Esophagus muscularis mucosa (tissue), 4 donors: ENCODE results near the gene RAD51B. TPM values are rescaled to one million over a fixed set of nuclear protein-coding genes. Genes with fewer than 3 reads are reported as not detected.

ENCODE experiments used
- DNase-seq: peaks from one replicate; pipeline ENCODE4 v3.0.0-alpha.2; 2017; ENCODE audit errors: extremely low spot score
- H3K27ac ChIP-seq, 4 donors: fragments of 200-600 bp; sonication (generic); replicated peaks in 1 of 4; 1 replicate in 3 of 4; 2 replicates in 1 of 4; pipeline ENCODE4 v1.5.1; 2016 to 2019; ENCODE audit warnings: mild to moderate bottlenecking in 1 of 4
- H3K27me3 ChIP-seq, 4 donors: fragments of 200-600 bp; sonication (generic); one replicate each; pipeline versions ENCODE4 v1.5.1 to v1.6.0; 2016 to 2019
- H3K36me3 ChIP-seq, 4 donors: fragments of 200-600 bp; sonication (generic); one replicate each; pipeline ENCODE4 v1.5.1; 2016 to 2019
- H3K4me1 ChIP-seq, 4 donors: fragments of 200-600 bp; sonication (generic); one replicate each; pipeline ENCODE4 v1.5.1; 2016 to 2019
- H3K4me3 ChIP-seq, 4 donors: fragments of 200-600 bp; sonication (generic); 1 replicate in 2 of 4; 2 replicates in 2 of 4; pipeline ENCODE4 v1.5.1; 2016 to 2019; ENCODE audit warnings: mild to moderate bottlenecking in 4 of 4, moderate library complexity in 1 of 4
- H3K9me3 ChIP-seq, 4 donors: fragments of 200-600 bp; sonication (generic); 1 replicate in 3 of 4; 2 replicates in 1 of 4; pipeline ENCODE4 v1.5.1; 2016 to 2019
- CTCF ChIP-seq, 3 experiments: fragments of 200-600 bp in 2 of 3; fragments of 450-650 bp in 1 of 3; sonication (generic) in 2 of 3; IDR thresholded peaks; one replicate each; pipeline ENCODE4 v1.5.1; 2017 to 2019; ENCODE audit warnings: antibody characterized with exemption in 3 of 3, mild to moderate bottlenecking in 2 of 3, moderate library complexity in 1 of 3
- EP300 ChIP-seq: sonication (generic); formaldehyde crosslinking; IDR thresholded peaks from one replicate; pipeline ENCODE4 v1.6.1; 2017; ENCODE audit warnings: antibody characterized with exemption
- POLR2A ChIP-seq: fragments of 450-650 bp; IDR thresholded peaks from one replicate; pipeline ENCODE4 v1.6.1; 2017; ENCODE audit warnings: antibody characterized with exemption, moderate library complexity, mild to moderate bottlenecking, low read depth
- POLR2AphosphoS5 ChIP-seq, 2 donors: sonication (generic); formaldehyde crosslinking; IDR thresholded peaks; one replicate each; pipeline ENCODE4 v1.6.1; 2017; ENCODE audit warnings: antibody characterized with exemption in 2 of 2
- WGBS: methylation state at CpG from one replicate; pipeline ENCODE4 v1.1.5; 2018; 5-methylcytosine and 5-hydroxymethylcytosine counted together
- intact Hi-C: fragments of 100-400 bp; cut with DNase I; formaldehyde crosslinking; loops from one replicate; pipeline ENCODE4 v1.15.1; 2023
- total RNA-seq, 4 donors: library from RNA; depleted of rRNA; stranded (reverse); fragments of >200 nt; gene quantifications; one replicate each; pipeline versions ENCODE4 v1.1.0 to v1.2.1, GENCODE V29; 2016

Gene RAD51B
- total RNA-seq, 4 donors from 2014 or later: 2.8 to 11.1 (median 5.1) TPM

- Histone ChIP-seq H3K4me1 (peaks cover 0 to 29% (median 14%) of the 10 kb centered on the region in 4 donors), H3K27me3 (no peaks in the 10 kb centered on the region), H3K36me3 (no peaks in the 10 kb centered on the region), H3K9me3 (peaks cover 0 to 9% (median 2%) of the 10 kb centered on the region in 4 donors), H3K4me3 (no peak overlapping the region), H3K27ac (peak overlapping the region in 1 of 4 donors; percentile 15)
- no peak for TF ChIP-seq POLR2AphosphoS5 (IDR thresholded peaks at IDR 0.05)
- no peak for TF ChIP-seq CTCF (IDR thresholded peaks at IDR 0.05)
- no peak for TF ChIP-seq EP300
- no peak for TF ChIP-seq POLR2A
- DNase-seq: no peak
- WGBS: 97% methylated on average over 5 of the region's 5 CpGs
- intact Hi-C loops: no loop called here
Measured at GRCh38 chr14:68075382-68076029, 255.9 kb downstream of the RAD51B start.

- intact Hi-C loops: no loop called here
- DNase-seq: no peak
- no peaks in the 10 kb centered on the region for H3K27me3 ChIP-seq
- 94% methylated on average over 1 of the region's 1 CpG for WGBS
- no peaks in the 10 kb centered on the region for H3K36me3 ChIP-seq
- no peak overlapping the region for H3K27ac ChIP-seq
- no peak overlapping the region for H3K4me3 ChIP-seq
- TF ChIP-seq EP300 (no peak), POLR2A (no peak), CTCF (IDR thresholded peaks at IDR 0.05) (no peak), POLR2AphosphoS5 (IDR thresholded peaks at IDR 0.05) (no peak)
- peaks cover 0 to 6% (median 2%) of the 10 kb centered on the region in 4 donors for H3K9me3 ChIP-seq
- peaks cover 0 to 29% (median 14%) of the 10 kb centered on the region in 4 donors for H3K4me1 ChIP-seq
Measured at GRCh38 chr14:68076451-68076850, 256.9 kb downstream of the RAD51B start.

GRCh38 chr14:68079941-68080697, 260.5 kb downstream of the RAD51B start:
- Histone ChIP-seq H3K36me3 (no peaks in the 10 kb centered on the region), H3K27ac (no peak overlapping the region)
- intact Hi-C loops: no loop called here

GRCh38 chr14:68081489-68081888, 261.9 kb downstream of the RAD51B start:
- H3K9me3 ChIP-seq: no peaks in the 10 kb centered on the region
- H3K4me3 ChIP-seq: no peak overlapping the region
- intact Hi-C loops: no loop called here
- H3K27me3 ChIP-seq: no peaks in the 10 kb centered on the region
- no peak for TF ChIP-seq EP300
- no peak for TF ChIP-seq POLR2AphosphoS5 (IDR thresholded peaks at IDR 0.05)
- no peak for TF ChIP-seq POLR2A
- no peak for TF ChIP-seq CTCF (IDR thresholded peaks at IDR 0.05)
- no peak overlapping the region for H3K27ac ChIP-seq
- no peaks in the 10 kb centered on the region for H3K36me3 ChIP-seq
- no peak for DNase-seq
- peaks cover 0 to 22% (median 0%) of the 10 kb centered on the region in 4 donors for H3K4me1 ChIP-seq
- WGBS: 81% methylated on average over 5 of the region's 5 CpGs

More at GRCh38 chr14:68079941-68080697, 260.5 kb downstream of the RAD51B start:
- H3K27me3 ChIP-seq: no peaks in the 10 kb centered on the region
- no peak for DNase-seq
- H3K4me1 ChIP-seq: peaks cover 0 to 30% (median 8%) of the 10 kb centered on the region in 4 donors
- H3K9me3 ChIP-seq: no peaks in the 10 kb centered on the region
- TF ChIP-seq CTCF (IDR thresholded peaks at IDR 0.05) (no peak), POLR2A (no peak), POLR2AphosphoS5 (IDR thresholded peaks at IDR 0.05) (no peak), EP300 (no peak)
- no peak overlapping the region for H3K4me3 ChIP-seq
